Effector CD8-positive, alpha-beta T cell (primary cell): ENCODE data around the gene TRAPPC10.

Source experiments
- DNase-seq: peaks from one replicate; lab custom pipeline; 2025; lab: John Stamatoyannopoulos, UW

Gene TRAPPC10

DNA sequence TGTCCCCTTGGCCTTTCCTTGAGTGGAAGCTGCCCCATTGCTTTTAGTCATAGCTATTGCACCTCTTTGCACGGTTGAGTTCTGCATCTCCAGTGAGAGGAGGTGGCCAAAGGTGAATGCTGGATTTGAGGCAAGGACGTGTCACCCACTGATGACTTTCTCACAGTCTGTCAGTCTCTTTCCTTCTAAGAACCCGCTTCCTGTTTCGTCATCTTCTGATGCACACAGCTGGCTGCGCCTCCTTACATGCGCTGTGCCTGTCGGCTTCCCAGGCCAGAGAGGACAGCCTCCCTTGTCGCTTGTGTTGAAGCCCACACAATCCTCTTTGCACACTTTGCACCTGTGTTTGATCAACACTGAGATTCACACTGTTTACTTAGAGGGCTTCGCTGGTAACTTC is 53.3 kb downstream of the TRAPPC10 start:
- peak; percentile 60 for DNase-seq

DNA sequence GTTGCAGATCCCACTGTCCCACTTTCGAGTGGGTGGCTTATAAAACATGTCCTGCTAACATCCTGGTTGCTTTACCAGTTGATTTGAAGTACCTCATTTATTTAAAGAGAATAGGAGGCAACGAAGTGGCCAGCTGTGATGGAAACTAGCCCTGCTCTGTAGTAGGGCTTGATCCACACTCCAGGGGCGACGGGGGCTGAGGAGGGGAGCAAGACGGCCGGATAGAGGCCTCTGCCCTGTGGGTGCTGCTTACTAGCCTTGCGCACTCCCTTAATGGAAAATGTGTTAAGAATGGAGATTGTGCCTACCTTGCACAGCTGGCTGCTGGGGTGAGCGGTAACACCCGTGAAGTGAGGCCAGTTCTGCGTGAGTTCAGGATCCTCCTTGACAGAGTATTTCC is 54.0 kb downstream of the TRAPPC10 start:
- no peak for DNase-seq

DNA sequence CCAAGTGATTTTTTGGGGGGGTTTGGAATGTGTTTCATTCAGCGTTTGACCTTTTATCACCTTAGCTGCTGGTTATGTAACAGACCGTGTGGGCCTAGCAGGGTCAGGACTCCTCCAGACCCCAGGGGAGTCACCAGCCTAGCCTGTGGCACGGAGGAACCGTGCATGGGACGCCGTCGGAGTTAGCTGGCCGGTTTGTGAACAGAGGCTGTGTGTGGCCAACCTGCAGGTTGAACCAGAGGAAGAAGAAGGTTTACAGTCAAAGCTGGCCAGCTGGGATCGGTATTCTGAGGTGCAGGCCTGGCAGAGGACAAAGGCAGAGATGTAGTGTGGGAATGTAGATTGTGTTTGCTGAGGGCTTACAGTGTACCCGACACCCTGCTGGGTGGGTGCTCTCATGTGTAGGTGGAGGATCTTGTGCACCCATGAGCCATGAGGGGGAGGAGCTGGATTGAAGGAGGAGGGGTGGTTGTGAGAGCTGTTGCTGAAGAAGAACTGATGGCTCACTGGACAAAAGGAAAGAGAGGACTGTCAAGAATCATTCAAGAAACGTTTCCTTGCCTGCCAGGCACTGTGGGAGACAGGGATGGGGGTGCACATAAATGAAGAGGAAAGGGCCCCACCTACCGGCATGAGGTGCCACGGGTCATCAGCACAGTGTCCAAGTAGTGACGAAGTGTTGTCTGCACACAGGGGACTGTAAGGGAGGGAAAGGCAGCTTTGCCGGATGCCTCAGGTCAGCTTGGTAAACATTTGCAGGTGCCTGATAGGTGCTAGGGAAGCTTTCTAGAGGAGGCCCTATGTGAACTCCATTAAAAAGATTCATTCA is 55.1 kb downstream of the TRAPPC10 start:
- DNase-seq: no peak

- DNase-seq: no peak
Observed at GRCh38 chr21:44070391-44070790, 58.3 kb downstream of the TRAPPC10 start.

- DNase-seq: no peak
Observed at GRCh38 chr21:44071359-44072104, 59.4 kb downstream of the TRAPPC10 start.

- DNase-seq: no peak
Observed at GRCh38 chr21:44072111-44072510, 60.0 kb downstream of the TRAPPC10 start.

- DNase-seq: no peak
Observed at GRCh38 chr21:44074315-44074958, 62.3 kb downstream of the TRAPPC10 start.

- no peak for DNase-seq
Observed at GRCh38 chr21:44076316-44076715, 64.2 kb downstream of the TRAPPC10 start.

- no peak for DNase-seq
Observed at GRCh38 chr21:44078411-44078981, 66.4 kb downstream of the TRAPPC10 start.

DNA sequence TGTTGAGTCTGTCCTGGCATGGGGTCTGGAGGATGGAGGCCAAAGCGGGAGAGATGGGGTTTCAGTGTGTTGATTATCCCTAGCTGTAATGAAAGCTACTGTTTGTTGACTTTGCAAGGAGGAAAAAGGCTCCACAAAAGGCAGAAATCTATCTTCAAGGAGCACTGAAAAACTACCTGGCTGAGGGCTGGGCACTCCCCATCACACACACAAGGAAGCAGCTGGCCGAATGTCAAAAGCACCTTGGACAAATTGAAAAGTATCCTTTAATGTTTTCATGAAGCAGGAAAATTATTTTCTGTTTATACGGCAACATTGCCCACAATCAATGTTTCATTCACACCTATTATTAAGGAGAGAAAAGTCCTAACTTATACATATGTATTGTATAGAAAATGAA is 67.3 kb downstream of the TRAPPC10 start:
- DNase-seq: no peak

DNA sequence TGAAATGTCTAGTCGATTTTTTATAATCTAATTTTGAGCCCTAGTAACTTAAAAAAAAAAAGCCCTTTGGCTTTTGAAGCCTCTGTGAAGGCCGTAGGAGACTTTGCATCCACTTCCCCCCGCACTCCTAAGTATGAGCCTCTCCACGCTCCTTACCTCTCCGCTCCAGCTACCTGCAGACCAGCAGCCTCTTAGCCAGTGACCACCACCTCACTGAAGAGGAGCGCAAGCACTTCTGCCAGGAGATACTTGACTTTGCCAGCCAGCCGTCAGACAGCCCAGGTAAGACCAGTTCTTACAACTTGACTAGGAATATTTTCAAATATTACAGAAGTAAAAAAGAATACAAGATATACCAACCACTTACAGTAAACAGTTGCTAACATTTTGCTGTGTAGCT is 67.7 kb downstream of the TRAPPC10 start:
- DNase-seq: no peak

- no peak for DNase-seq
Observed at GRCh38 chr21:44082648-44083440, 70.7 kb downstream of the TRAPPC10 start.

DNA sequence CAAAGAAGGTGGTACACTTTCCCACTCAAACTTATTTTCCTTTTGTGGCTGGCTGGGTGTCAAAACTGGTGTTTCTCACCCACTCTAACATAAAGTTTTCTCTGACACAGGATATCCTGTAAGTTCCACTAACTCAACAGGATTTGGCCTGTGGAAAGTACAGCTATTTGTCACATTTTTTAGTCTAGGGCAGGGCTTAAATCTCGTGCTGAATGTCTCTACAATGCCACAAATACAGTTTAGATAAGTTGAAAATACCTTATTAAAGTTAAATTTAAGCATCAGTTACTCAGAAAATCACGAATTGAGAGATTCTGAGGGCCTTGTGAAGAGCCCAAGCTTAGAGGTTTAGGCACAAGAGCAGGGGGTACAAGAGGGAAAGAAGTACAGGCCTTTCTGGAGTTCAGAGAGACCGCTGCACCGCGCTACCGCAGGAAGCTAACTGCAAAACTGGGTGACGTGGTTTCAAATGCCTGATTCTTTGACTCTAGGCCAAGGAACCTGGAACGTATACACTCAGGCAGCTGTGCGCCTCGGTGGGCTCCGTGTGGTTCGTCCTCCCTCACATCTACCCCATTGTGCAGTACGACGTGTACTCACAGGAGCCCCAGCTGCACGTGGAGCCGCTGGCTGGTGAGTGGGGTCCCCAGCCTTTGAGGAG is 71.7 kb downstream of the TRAPPC10 start:
- DNase-seq: peak; percentile 51

DNA sequence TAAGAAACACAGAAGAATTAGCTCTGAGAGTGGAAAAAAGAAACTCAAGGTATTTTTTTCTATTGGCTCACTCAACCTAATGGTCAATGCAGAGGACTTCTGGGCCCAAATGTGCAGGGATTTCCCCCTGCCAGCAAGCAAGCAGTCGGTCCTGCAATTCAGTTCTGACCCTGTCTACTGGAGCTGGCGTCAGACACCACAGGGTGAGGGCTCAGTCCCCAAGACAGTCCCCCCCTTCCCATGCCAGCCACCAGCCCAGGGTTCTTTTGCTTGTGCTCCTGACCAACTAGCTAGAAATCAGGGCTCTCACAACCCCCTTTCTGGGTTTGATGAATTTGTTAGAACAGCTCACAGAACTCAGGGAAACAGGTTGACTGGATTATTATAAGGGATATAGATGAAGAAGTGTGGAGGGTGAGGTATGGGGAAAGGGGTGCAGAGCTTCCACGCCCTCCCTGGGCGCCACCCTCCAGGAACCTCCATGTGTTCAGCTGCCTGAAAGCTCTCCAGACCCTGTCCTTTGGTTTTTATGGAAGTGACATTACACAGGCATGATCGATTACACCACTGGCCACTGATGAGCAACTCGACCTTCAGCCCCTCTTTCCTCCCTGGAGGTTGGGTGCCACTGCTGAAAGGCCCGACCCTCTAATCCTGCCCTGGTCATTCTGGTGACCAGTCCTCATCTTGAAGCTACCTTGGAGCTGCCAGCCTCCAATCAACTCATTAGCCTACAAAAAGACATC is 72.6 kb downstream of the TRAPPC10 start:
- no peak for DNase-seq

DNA sequence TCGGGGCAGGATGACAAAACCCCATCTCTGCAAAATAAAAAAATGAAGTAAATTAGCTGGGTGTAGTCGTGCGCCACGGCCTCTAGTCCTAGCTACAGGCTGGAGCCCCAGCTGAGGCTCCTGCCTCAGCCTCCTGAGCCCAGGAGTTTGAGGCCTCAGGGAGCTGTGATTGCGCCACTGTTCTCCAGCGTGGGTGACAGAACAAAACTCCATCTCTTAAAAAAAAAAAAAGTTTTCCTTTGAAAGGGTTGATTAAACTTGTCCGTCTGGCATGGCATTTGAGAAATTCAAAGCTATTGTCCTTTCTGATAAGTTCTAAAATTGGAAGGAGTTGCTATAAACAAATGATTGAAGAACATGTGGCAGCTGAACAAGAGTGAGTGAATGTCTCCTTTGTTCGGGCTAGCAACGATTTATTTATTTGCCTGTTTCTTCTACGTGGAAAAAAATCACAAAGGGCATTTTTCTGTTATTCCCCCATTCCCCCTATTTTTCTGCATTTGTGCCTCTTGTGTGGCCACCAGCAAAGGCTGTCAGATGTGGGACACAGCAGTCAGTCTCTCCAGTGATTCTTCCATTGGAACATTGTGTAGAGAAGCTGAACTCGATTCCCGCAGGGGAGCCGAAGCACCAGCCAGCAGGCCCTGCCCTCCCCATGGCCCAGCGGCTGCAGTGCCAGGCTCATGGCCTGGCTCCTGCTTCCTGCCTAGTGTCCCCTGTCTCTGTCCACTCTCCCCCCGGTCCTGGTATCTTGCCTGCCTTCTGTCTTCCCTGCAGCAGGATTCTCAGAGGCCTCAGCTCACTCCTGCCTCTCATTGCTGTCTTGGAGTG is 73.6 kb downstream of the TRAPPC10 start:
- no peak for DNase-seq

DNA sequence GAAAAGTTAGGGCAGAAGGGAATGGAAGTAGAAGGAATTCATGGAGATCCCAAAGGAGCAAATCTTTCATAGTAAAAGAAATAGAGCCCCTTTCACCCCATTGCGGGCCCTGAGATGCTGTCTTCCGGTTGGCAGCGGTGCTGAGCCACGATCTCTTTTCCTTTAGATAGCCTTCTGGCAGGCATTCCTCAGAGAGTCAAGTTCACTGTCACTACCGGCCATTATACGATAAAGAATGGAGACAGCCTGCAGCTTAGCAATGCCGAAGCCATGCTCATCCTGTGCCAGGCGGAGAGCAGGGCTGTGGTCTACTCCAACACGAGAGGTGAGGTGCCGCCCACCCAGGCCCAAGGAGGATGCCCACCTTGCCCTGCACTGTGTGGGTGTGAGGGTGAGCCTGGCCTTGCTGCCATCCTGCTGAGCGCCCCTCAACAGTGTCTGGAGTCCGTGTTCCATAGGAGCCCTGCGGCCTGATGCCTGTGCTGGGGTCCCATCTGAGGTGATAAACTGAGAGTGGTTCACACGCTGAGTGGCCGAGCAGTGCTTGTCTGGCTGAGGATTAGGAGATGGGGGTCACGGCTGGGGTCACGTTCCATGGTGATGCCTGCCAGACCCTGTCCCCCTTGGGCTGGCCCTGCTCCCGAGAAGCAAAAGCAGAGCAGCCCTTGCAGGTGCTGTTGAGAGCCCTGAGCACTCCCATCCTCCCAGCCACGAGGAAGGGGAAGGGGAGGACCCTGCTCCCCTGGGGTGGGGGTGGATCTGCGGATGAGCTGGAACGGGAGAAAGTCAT is 74.7 kb downstream of the TRAPPC10 start:
- no peak for DNase-seq

GRCh38 chr21:44087426-44088400 is 75.6 kb downstream of the TRAPPC10 start:
- no peak for DNase-seq
